ENCODE measurements around the gene GID4. TPM values are rescaled to one million over a fixed set of nuclear protein-coding genes. Genes with fewer than 3 reads are reported as not detected.

GID4 gene
- total and polyA plus RNA-seq, 9 of the 15 experiments (the other 6 are each of a cell fraction or from before 2014, with no cell fraction given), result 1.2 to 6.4 (median 3.7) TPM

DNA sequence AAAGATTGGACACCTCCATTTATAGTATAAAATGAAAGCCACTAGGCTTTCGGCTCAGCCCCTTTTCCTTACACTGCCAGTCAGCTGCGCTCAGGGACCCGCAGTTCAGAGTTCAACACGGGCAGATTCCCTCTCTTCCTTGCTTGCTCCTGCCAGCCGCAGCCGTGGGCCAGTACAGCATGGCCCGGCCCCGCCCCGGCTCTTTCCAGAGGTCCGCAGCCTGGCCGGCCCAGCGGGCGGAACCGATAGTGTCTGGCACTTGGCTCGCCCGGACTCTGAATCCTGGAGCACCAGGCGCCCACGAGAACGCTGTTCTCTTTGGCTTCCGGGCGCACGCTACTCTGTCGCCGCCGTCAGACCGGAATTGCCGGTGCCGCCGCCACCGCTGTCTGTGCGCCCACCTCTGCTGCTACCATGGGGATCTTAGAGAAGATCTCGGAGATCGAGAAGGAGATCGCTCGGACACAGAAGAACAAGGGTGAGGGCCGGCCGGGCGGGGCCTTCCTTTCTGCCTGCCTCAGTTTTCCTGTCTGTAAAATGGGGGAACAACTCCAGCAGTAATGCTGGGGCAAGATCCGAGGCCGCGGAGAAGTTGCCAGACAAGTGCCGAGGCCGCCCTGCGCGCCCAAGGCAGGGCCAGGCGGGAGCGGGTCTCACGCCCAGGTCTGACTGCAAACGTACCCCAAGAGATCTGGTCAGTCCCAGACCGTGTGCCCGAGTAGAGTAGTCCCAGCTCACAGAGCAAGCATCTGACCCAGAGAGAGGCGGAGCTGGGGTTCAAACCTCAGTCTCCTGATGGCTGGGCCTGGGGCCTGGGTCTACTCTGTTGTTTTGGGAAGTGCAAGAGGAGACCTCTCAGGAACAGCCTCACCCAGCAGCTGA is 48.6 kb downstream of the GID4 start, which contains the start of gene DRG2:
Gene DRG2 (plus strand): TSS at position 339 of the 882 bp plus-strand sequence. CDS start 76 bp downstream, at position 415.
- Histone ChIP-seq H3K4me2 (ENCODE audit: insufficient read depth, low read length) (peak within 1 kb of the TSS; percentile 91), H3K9me1 (ENCODE audit: control insufficient read depth, insufficient read depth, low read length) (no peaks in the 10 kb centered on the region), H3K9me3 (replicated peaks; ENCODE audit: control insufficient read depth, insufficient read depth, low read depth, low read length) (no peaks in the 10 kb centered on the region), H2AFZ (ENCODE audit: low read depth, low read length) (peak within 1 kb of the TSS; percentile 91), H3K4me1 (replicated peaks in 1 of 2; ENCODE audit: control insufficient read depth in 2 of 2, insufficient read depth in 2 of 2, low read length in 2 of 2) (peaks cover 3 to 13% of the 10 kb centered on the region in 2 experiments; a peak in 4 of 5 replicates), H3K36me3 (ENCODE audit: control insufficient read depth, insufficient read depth, low read length) (peaks cover 20% of the 10 kb centered on the region; the same call in 2 of the 3 replicates), H3K4me3 (peak within 1 kb of the TSS; percentile 67), H3K27ac (ENCODE audit: extremely low read depth, low read depth, low read length) (peak within 1 kb of the TSS; percentile 83), H3K79me2 (ENCODE audit: control insufficient read depth, insufficient read depth, low read length) (peaks cover 24% of the 10 kb centered on the region), H3K27me3 (ENCODE audit: control insufficient read depth in 2 of 2, insufficient read depth in 2 of 2, low read length in 2 of 2) (no peaks in the 10 kb centered on the region), H4K20me1 (replicated peaks; ENCODE audit: control insufficient read depth, insufficient read depth, low read length) (no peaks in the 10 kb centered on the region), H3K9ac (ENCODE audit: insufficient read depth in 1 of 2, low read depth in 2 of 2, low read length in 2 of 2) (peak within 1 kb of the TSS; percentile 78 to 99)
- POLR2A ChIA-PET, result interaction anchor here (0.6 to 2.2 kb wide), 7 partner anchors 8 to 52 kb away, joined by 3 to 9 read pairs (median 5); no protein-coding TSS in a partner anchor
- DNase-seq (ENCODE audit: extremely low read depth in 1 of 4, low spot score in 3 of 4) (peak; percentile 81 to 92 (median 85)), ATAC-seq (peak; percentile 98), FAIRE-seq (peak; percentile 64)
- intact Hi-C loops (cut with micrococcal nuclease), result loop anchor here (5.0 kb wide), 1 partner anchor 46 kb away; no protein-coding TSS in a partner anchor
- CTCF ChIA-PET (ENCODE audit: low intra/inter-chr PET ratio), result no interaction called here
- TSS peak; percentile 72 for BruUV-seq (replicated peaks)
- WGBS (ENCODE audit: insufficient coverage, low coverage, missing lambda C conversion rate), result under 1% methylated on average over 29 of the region's 52 CpGs
- in situ Hi-C loops (cut with MboI), result no loop called here
- TF ChIP-seq BHLHE40 (IDR thresholded peaks at IDR 0.05; ENCODE audit: low read length), result peak; percentile 48
- TF ChIP-seq, protein P1, sequence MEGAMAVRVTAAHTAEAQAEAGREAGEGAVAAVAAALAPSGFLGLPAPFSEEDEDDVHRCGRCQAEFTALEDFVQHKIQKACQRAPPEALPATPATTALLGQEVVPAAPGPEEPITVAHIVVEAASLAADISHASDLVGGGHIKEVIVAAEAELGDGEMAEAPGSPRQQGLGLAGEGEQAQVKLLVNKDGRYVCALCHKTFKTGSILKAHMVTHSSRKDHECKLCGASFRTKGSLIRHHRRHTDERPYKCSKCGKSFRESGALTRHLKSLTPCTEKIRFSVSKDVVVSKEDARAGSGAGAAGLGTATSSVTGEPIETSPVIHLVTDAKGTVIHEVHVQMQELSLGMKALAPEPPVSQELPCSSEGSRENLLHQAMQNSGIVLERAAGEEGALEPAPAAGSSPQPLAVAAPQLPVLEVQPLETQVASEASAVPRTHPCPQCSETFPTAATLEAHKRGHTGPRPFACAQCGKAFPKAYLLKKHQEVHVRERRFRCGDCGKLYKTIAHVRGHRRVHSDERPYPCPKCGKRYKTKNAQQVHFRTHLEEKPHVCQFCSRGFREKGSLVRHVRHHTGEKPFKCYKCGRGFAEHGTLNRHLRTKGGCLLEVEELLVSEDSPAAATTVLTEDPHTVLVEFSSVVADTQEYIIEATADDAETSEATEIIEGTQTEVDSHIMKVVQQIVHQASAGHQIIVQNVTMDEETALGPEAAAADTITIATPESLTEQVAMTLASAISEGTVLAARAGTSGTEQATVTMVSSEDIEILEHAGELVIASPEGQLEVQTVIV (CRISPR knock-in tag; IDR thresholded peaks at IDR 0.05; ENCODE audit: borderline replicate concordance), result no peak
- TF ChIP-seq, protein P2, sequence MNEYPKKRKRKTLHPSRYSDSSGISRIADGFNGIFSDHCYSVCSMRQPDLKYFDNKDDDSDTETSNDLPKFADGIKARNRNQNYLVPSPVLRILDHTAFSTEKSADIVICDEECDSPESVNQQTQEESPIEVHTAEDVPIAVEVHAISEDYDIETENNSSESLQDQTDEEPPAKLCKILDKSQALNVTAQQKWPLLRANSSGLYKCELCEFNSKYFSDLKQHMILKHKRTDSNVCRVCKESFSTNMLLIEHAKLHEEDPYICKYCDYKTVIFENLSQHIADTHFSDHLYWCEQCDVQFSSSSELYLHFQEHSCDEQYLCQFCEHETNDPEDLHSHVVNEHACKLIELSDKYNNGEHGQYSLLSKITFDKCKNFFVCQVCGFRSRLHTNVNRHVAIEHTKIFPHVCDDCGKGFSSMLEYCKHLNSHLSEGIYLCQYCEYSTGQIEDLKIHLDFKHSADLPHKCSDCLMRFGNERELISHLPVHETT (CRISPR knock-in tag; conservative IDR thresholded peaks at IDR 0.05 in 1 of 2, IDR thresholded peaks at IDR 0.05 in 1 of 2), result peak in 1 of 2 experiments; percentile 92; a peak in 2 of 4 replicates
- TF ChIP-seq, protein P3, sequence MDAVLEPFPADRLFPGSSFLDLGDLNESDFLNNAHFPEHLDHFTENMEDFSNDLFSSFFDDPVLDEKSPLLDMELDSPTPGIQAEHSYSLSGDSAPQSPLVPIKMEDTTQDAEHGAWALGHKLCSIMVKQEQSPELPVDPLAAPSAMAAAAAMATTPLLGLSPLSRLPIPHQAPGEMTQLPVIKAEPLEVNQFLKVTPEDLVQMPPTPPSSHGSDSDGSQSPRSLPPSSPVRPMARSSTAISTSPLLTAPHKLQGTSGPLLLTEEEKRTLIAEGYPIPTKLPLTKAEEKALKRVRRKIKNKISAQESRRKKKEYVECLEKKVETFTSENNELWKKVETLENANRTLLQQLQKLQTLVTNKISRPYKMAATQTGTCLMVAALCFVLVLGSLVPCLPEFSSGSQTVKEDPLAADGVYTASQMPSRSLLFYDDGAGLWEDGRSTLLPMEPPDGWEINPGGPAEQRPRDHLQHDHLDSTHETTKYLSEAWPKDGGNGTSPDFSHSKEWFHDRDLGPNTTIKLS (IDR thresholded peaks at IDR 0.05; ENCODE audit: borderline replicate concordance, low read depth), result peak; percentile 56; the same call in 1 of the 2 replicates
- TF ChIP-seq BRD4 (IDR thresholded peaks at IDR 0.05), result 0 out of 2 replicates have a peak, but pooled peaks have one; percentile 57
- TF ChIP-seq EGR1 (conservative IDR thresholded peaks at IDR 0.05), result peak; percentile 76
- TF ChIP-seq HMGN3 (IDR thresholded peaks at IDR 0.05; ENCODE audit: borderline replicate concordance, extremely low read depth, insufficient read length, low read depth, low read length), result peak; percentile 88
- TF ChIP-seq, protein P4, sequence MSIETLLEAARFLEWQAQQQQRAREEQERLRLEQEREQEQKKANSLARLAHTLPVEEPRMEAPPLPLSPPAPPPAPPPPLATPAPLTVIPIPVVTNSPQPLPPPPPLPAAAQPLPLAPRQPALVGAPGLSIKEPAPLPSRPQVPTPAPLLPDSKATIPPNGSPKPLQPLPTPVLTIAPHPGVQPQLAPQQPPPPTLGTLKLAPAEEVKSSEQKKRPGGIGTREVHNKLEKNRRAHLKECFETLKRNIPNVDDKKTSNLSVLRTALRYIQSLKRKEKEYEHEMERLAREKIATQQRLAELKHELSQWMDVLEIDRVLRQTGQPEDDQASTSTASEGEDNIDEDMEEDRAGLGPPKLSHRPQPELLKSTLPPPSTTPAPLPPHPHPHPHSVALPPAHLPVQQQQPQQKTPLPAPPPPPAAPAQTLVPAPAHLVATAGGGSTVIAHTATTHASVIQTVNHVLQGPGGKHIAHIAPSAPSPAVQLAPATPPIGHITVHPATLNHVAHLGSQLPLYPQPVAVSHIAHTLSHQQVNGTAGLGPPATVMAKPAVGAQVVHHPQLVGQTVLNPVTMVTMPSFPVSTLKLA (conservative IDR thresholded peaks at IDR 0.05), result peak; percentile 73 to 89
- TF ChIP-seq ZC3H11A (IDR thresholded peaks at IDR 0.05; ENCODE audit: low read depth, low read length), result peak; percentile 86
- peak; percentile 59; the same call in 1 of the 2 replicates for TF ChIP-seq MXI1 (IDR thresholded peaks at IDR 0.05; ENCODE audit: low read depth, low read length)
